Panc1 (cell line): ENCODE data around the gene IRF9. TPM values are rescaled to one million over a fixed set of nuclear protein-coding genes. Genes with fewer than 3 reads are reported as not detected.

Experiments used
- ATAC-seq: fragments of 200-7000 bp; cut with Tn5 transposase; 2 replicates; pipeline ENCODE4 v1.9.1; 2020; ENCODE audit warnings: mild to moderate bottlenecking, moderate library complexity
- BruUV-seq: library from RNA; stranded (reverse); fragments of 400-500 nt; replicated peaks from 2 replicates; lab custom pipeline; 2021; lab: Mats Ljungman, UMichigan
- CTCF ChIA-PET: fragments of 300-600 bp; sonication (Branson Sonifier 250); formaldehyde crosslinking; loops from one replicate; lab custom pipeline; 2022; ENCODE audit warnings: antibody characterized with exemption; lab: Charles Lee
- POLR2A ChIA-PET: fragments of 300-600 bp; sonication (Branson Sonifier 250); formaldehyde crosslinking; loops from one replicate; lab custom pipeline; 2022; ENCODE audit warnings: antibody characterized with exemption; lab: Charles Lee
- DNase-seq: peaks from one replicate; pipeline ENCODE4 v3.0.0-alpha.2; 2010; ENCODE audit warnings: low read depth, low spot score
- H3K27ac ChIP-seq: 2 replicates; pipeline ENCODE4 v1.5.1; 2011; ENCODE audit warnings: mild to moderate bottlenecking, low read length, inconsistent platforms
- H3K27me3 ChIP-seq: fragments of 200-500 bp; sonication (Bioruptor generic); 2 replicates; pipeline ENCODE4 v1.6.0; 2014; ENCODE audit warnings: low read length, inconsistent platforms; ENCODE audit not compliant: control insufficient read depth, insufficient read depth
- H3K36me3 ChIP-seq: fragments of 200-500 bp; sonication (Bioruptor generic); 2 replicates; pipeline ENCODE4 v1.5.1; 2014; ENCODE audit warnings: inconsistent platforms, mild to moderate bottlenecking, low read length, moderate library complexity; ENCODE audit not compliant: control insufficient read depth, insufficient read depth
- H3K4me1 ChIP-seq: 2 replicates; pipeline ENCODE4 v1.5.1; 2011; ENCODE audit warnings: inconsistent platforms, mild to moderate bottlenecking, low read length, moderate library complexity; ENCODE audit not compliant: control insufficient read depth, insufficient read depth
- H3K4me3 ChIP-seq, 2 experiments: 2 replicates each; pipeline ENCODE4 v1.5.1; 2011 to 2012; ENCODE audit warnings: low read depth in 2 of 2, low read length in 2 of 2, mild to moderate bottlenecking in 2 of 2, inconsistent platforms in 1 of 2, moderate library complexity in 1 of 2
- H3K9me3 ChIP-seq: fragments of 200-500 bp; sonication (Bioruptor generic); 2 replicates; pipeline ENCODE4 v1.5.1; 2014; ENCODE audit warnings: low read depth, mild to moderate bottlenecking, inconsistent platforms, low read length, moderate library complexity; ENCODE audit not compliant: control insufficient read depth, insufficient read depth
- CTCF ChIP-seq: fragments of 450-650 bp; IDR thresholded peaks from 2 replicates; pipeline ENCODE4 v1.5.1; 2017; ENCODE audit warnings: mild to moderate bottlenecking
- POLR2AphosphoS5 ChIP-seq: IDR thresholded peaks from 2 replicates; pipeline ENCODE4 v1.6.1; 2012; ENCODE audit warnings: mild to moderate bottlenecking, low read depth, low read length, moderate library complexity
- REST ChIP-seq, 2 experiments: IDR thresholded peaks; 2 replicates each; pipeline ENCODE4 v1.6.1; 2011 to 2012; ENCODE audit warnings: low read depth in 2 of 2, control low read depth in 1 of 2, low read length in 1 of 2, mild to moderate bottlenecking in 1 of 2, moderate library complexity in 1 of 2; ENCODE audit not compliant: insufficient read depth in 1 of 2
- SIN3A ChIP-seq: IDR thresholded peaks from 2 replicates; pipeline ENCODE4 v1.6.1; 2012; ENCODE audit warnings: low read depth, mild to moderate bottlenecking, low read length, moderate library complexity, borderline replicate concordance; ENCODE audit not compliant: insufficient read depth
- TCF7L2 ChIP-seq: IDR thresholded peaks from 2 replicates; pipeline ENCODE4 v1.6.1; 2011; ENCODE audit warnings: mild to moderate bottlenecking, low read depth, low read length, inconsistent platforms
- in situ Hi-C: cut with HindIII; loops from 2 replicates; pipeline ENCODE4 v1.10.0; 2016; ENCODE audit warnings: low sequenced_read_pairs, low pct_unique_long_range_greater_than_20kb
- intact Hi-C: fragments of 100-400 bp; cut with micrococcal nuclease; formaldehyde crosslinking; loops from one replicate; pipeline ENCODE4 v1.10.0; 2022; ENCODE audit not compliant: unreplicated experiment
- total RNA-seq: library from RNA; stranded (reverse); gene quantifications from one replicate; pipeline ENCODE4 v1.2.1, GENCODE V29; 2021; ENCODE audit not compliant: unreplicated experiment

Gene IRF9
- total RNA-seq, 1 experiment from 2014 or later: 24.5 TPM

- ChIA-PET CTCF (no interaction called here), POLR2A (no interaction called here)
- Histone ChIP-seq H3K4me1 (no peaks in the 10 kb centered on the region), H3K27me3 (no peaks in the 10 kb centered on the region), H3K9me3 (no peaks in the 10 kb centered on the region), H3K27ac (no peak overlapping the region), H3K4me3 (no peak overlapping the region), H3K36me3 (peaks cover 3% of the 10 kb centered on the region)
- DNase-seq (no peak), ATAC-seq (no peak)
- in situ Hi-C loops: no loop called here
- no TSS peak for BruUV-seq
- no peak for TF ChIP-seq TCF7L2
- no peak for TF ChIP-seq POLR2AphosphoS5
- no peak for TF ChIP-seq CTCF
- TF ChIP-seq SIN3A: no peak
- no peak for TF ChIP-seq REST (IDR thresholded peaks at IDR 0.05; ENCODE audit: insufficient read depth in 1 of 2, low read depth in 2 of 2, low read length in 1 of 2)
- intact Hi-C loops: no loop called here
These were observed 6.0 kb upstream of the IRF9 start for GRCh38 chr14:24155100-24155499.

- POLR2A ChIA-PET: no interaction called here
- Histone ChIP-seq H3K36me3 (peaks cover 3% of the 10 kb centered on the region), H3K27ac (no peak overlapping the region), H3K4me3 (no peak overlapping the region), H3K9me3 (no peaks in the 10 kb centered on the region), H3K4me1 (peaks cover 4% of the 10 kb centered on the region), H3K27me3 (no peaks in the 10 kb centered on the region)
- intact Hi-C loops (no loop called here), in situ Hi-C loops (no loop called here)
- no TSS peak for BruUV-seq
- CTCF ChIA-PET: no interaction called here
- TF ChIP-seq TCF7L2: no peak
- TF ChIP-seq POLR2AphosphoS5: no peak
- TF ChIP-seq SIN3A: no peak
- TF ChIP-seq CTCF: no peak
- no peak for TF ChIP-seq REST (IDR thresholded peaks at IDR 0.05; ENCODE audit: insufficient read depth in 1 of 2, low read depth in 2 of 2, low read length in 1 of 2)
- DNase-seq: no peak
- ATAC-seq: no peak
These were observed 4.2 kb upstream of the IRF9 start for GRCh38 chr14:24156840-24157239.
